ENCODE results near the gene SCAANT1.

Gene SCAANT1

DNA sequence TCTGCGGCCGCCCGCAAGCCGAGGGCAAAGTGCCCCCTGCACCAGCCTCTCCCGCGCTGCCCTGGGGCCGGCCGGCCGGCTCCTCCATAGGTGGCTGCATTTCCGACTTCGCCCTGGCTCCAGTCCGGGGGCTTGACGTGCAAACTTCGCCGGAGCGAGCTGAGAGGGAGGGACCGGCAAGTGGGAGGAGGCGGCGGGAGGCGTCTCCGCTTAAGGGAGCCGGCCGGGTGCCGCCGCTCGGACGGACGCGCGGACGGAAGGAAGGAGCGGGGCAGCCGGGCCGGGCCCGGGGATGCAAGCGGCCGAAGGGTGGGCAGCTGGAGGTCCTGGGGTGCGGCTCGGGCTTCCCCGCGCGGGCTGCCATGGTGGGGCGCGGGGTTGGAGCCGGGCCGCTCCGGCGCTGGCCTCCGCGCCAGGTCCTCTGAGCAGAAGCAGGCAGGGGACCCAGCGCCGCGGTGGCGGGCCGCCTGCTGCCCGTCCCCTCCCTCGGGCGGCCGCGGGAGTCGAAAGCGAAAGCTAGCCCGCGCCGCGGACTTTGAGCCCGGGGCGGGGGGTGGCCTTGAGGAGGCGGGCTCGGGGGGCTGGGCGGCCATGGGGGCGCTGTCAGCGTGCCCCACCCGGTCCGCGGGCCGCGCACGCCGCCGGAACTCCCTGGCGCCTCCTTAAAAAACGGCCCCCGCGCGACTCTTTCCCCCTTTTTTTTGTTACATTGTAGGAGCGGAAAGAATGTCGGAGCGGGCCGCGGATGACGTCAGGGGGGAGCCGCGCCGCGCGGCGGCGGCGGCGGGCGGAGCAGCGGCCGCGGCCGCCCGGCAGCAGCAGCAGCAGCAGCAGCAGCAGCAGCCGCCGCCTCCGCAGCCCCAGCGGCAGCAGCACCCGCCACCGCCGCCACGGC, at the start of gene SCAANT1:
Gene SCAANT1, minus strand, starts transcription at position 511 of the 895 bp plus-strand sequence.
- peak; percentile 77 for DNase-seq (ENCODE audit: low read depth)

DNA sequence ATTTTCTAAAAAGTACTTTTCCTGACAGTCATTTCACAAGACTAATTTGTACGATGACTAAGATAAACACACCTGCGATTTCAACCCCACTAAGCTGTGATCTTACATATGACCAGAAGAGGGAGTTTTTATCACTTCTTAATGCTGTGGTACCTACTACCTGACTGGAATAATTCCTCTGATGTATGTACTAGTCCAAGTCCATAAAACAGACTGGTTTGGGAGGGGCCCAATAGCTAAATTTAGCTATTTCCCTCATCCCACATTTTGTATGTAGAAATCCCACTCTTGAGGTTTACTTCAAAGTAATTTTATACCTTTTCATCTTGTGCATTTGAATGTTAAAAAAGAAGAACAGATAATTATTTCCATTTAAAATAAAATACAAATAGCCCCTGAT, 49.7 kb upstream of the SCAANT1 start:
- no peak for DNase-seq (ENCODE audit: low read depth)

DNA sequence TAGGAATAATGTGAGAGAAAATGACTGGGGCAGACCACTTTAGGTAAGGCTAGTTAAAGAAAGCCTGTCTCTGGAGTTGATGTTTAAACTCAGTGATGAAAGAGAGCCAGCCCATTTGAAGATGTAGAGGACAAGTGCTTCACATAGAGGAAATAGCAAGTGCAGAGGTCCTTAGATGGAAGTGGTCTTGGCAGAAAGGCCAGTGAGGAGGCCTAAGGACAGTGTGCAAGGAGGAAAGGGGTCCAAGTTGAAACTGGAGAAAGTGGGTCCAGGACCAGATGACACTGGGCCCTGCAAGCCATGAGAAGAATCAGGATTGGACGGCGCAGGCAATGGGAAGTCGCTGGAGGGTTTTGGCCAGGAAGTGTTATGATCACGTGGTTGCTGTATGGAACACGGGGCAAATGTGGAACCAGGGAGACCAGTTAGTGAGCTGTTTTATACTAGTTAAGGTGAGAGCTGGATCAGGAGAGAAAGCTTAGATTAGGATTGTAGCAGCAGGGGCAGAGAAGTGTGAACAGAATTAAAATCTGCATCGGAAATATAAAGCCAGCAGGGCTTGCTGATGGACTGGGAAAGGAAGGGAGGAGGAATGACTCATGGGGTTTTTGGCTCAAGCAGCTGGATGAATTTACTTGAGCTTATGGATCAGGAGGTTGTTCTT, 48.0 kb upstream of the SCAANT1 start:
- no peak for DNase-seq (ENCODE audit: low read depth)

- DNase-seq (ENCODE audit: low read depth) = no peak
These were observed 47.0 kb upstream of the SCAANT1 start for GRCh38 chr3:63959146-63959545.

GRCh38 chr3:63955830-63956545, 43.8 kb upstream of the SCAANT1 start:
- no peak for DNase-seq (ENCODE audit: low read depth)

- no peak for DNase-seq (ENCODE audit: low read depth)
These were observed 43.0 kb upstream of the SCAANT1 start for GRCh38 chr3:63955036-63955650.

- no peak for DNase-seq (ENCODE audit: low read depth)
These were observed 42.0 kb upstream of the SCAANT1 start for GRCh38 chr3:63954182-63954581.

GRCh38 chr3:63952248-63952594, 40.0 kb upstream of the SCAANT1 start:
- DNase-seq (ENCODE audit: low read depth) = no peak

GRCh38 chr3:63951492-63952247, 39.5 kb upstream of the SCAANT1 start:
- DNase-seq (ENCODE audit: low read depth) = no peak

GRCh38 chr3:63950698-63951097, 38.5 kb upstream of the SCAANT1 start:
- no peak for DNase-seq (ENCODE audit: low read depth)

- DNase-seq (ENCODE audit: low read depth) = no peak
These were observed 36.8 kb upstream of the SCAANT1 start for GRCh38 chr3:63949005-63949404.

GRCh38 chr3:63947594-63947993, 35.4 kb upstream of the SCAANT1 start:
- DNase-seq (ENCODE audit: low read depth) = no peak

DNA sequence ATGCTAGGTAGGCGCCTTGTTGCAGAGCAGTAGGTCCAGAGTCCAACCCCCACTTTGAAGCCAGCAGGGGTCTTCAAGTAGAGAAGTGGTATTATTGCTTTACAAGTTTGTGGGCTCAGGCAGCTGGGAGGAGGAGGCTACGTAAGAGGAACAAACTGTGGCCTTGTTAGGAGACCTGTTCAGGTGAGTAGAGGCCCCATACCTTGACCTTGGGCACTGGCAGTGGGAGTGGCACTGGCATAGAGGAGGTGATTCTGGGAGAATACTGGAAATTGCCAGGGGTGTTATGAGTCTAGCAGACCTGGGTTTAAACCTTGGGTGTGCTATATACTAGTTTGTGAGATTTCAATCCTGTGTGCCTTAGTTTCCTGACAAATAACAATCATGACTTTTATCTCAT, 34.6 kb upstream of the SCAANT1 start:
- no peak for DNase-seq (ENCODE audit: low read depth)

DNA sequence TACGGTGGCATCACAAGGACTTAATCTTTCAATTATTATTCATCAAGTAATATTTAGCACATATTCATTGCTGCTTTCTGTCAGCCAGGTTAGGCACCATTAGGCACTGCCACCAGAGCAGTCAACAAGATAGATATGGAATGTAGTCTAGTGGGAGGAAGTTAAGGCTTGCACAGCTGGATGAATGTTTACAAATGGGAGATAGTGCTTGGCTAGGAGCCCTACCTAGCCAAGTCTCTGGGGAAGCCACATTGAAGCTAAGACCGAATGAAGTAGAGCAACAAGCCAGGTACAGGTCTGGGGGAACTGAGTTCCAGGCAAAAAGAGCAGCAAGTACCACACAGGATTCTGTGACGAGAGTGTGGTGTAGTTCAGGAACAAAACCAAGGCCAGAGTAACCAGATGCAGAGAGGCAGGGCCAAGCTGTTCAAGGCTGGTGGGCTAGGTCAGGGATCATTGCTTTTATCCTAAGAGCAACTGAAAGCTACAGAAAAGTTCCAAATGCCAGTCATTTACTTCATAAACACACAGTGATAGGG, 33.4 kb upstream of the SCAANT1 start:
- no peak for DNase-seq (ENCODE audit: low read depth)

DNA sequence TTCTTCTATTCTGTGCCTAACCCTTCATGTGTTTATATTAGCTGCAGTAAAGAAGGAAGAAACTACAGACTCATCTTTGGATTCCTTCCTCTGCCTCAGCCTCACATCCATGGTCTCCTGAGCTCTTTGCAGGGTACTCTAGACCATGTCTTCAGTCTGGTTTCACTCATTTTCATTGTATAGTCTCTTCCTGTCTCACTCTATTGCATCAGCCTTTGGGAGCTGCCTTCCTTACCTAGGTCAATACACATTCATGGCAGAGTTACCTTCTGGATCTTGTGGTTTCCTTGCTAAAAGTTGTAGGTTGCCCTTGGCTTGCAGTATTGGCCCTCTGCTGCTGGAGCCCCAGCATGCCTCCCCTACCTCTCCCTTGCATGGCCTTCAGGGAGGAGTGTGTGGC, 31.5 kb upstream of the SCAANT1 start:
- no peak for DNase-seq (ENCODE audit: low read depth)

DNA sequence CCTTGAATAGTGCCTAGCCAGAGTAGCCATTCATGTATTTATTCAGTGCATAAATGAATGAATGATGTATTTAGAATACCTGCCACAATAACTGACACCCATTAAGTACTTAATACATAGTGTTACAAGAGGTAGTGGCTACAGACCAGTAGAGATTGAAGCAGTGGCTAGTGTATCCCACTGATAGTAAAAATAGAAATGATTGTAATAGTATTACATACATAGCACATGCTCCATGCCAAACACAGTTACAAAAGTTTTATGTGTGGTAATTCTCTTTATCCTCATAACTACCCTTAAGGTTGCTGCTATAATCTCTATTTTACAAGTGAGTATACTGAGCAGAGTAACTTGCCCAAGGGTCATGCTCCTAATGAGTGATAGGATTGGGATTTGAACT, 30.3 kb upstream of the SCAANT1 start:
- DNase-seq (ENCODE audit: low read depth) = no peak

DNA sequence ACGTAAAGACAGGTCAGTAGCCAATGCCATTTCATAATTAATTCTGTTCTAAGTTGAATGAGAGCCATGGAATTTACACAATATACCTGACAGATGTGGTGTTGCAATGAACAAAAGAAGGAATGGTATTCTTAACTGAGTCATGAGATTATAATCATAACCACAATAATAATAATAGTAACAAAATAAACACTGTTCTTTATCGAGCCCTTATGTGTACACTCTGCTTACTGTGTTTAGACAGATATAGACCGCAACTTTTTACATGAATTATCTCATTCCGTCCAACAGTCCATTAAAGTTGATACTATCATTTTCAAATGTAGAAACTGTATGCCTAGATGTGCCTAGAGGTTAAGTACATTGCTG, 28.2 kb upstream of the SCAANT1 start:
- no peak for DNase-seq (ENCODE audit: low read depth)

- DNase-seq (ENCODE audit: low read depth) = no peak
These were observed 25.8 kb upstream of the SCAANT1 start for GRCh38 chr3:63937661-63938651.

GRCh38 chr3:63936925-63937324, 24.7 kb upstream of the SCAANT1 start:
- DNase-seq (ENCODE audit: low read depth) = no peak
